Endothelial cell (in vitro differentiated cells): Measurements from ENCODE around the gene SLC2A14. TPM values are rescaled to one million over a fixed set of nuclear protein-coding genes. Genes with fewer than 3 reads are reported as not detected.

Experiments
- DNase-seq: peaks from one replicate; pipeline ENCODE4 v3.0.0; 2021; ENCODE audit warnings: low spot score
- H3K27ac Mint-ChIP-seq: one replicate; pipeline ENCODE4 v1.8.0; 2021; ENCODE audit warnings: mixed read lengths, inconsistent platforms; ENCODE audit not compliant: unreplicated experiment
- H3K27me3 Mint-ChIP-seq: one replicate; pipeline ENCODE4 v1.8.0; 2021; ENCODE audit warnings: mild to moderate bottlenecking, moderate library complexity, mixed read lengths, inconsistent platforms; ENCODE audit not compliant: unreplicated experiment
- H3K36me3 Mint-ChIP-seq: one replicate; pipeline ENCODE4 v1.8.0; 2021; ENCODE audit warnings: mild to moderate bottlenecking, low read depth, mixed read lengths, inconsistent platforms; ENCODE audit not compliant: unreplicated experiment
- H3K4me1 Mint-ChIP-seq: one replicate; pipeline ENCODE4 v1.8.0; 2021; ENCODE audit warnings: mild to moderate bottlenecking, mixed read lengths, inconsistent platforms; ENCODE audit not compliant: unreplicated experiment
- H3K4me3 Mint-ChIP-seq: one replicate; pipeline ENCODE4 v1.8.0; 2021; ENCODE audit warnings: mild to moderate bottlenecking, mixed read lengths, inconsistent platforms; ENCODE audit not compliant: unreplicated experiment
- H3K9me3 Mint-ChIP-seq: one replicate; pipeline ENCODE4 v1.8.0; 2021; ENCODE audit warnings: mixed read lengths, inconsistent platforms; ENCODE audit not compliant: unreplicated experiment
- CTCF ChIP-seq: fragments of 200-600 bp; sonication (generic); IDR thresholded peaks from one replicate; pipeline ENCODE4 v1.5.0; 2021; ENCODE audit warnings: antibody characterized with exemption; ENCODE audit not compliant: unreplicated experiment
- total RNA-seq: library from RNA; stranded (reverse); fragmentation: NEBNext Ultra II Directional; extraction: Animal tissue kit (Norgen Biotek cat#: 25700); gene quantifications from one replicate; pipeline ENCODE4 v1.2.1, GENCODE V29; 2021; ENCODE audit not compliant: unreplicated experiment

SLC2A14 gene
- total RNA-seq, 1 donor from 2014 or later, result 0.64 TPM

DNA sequence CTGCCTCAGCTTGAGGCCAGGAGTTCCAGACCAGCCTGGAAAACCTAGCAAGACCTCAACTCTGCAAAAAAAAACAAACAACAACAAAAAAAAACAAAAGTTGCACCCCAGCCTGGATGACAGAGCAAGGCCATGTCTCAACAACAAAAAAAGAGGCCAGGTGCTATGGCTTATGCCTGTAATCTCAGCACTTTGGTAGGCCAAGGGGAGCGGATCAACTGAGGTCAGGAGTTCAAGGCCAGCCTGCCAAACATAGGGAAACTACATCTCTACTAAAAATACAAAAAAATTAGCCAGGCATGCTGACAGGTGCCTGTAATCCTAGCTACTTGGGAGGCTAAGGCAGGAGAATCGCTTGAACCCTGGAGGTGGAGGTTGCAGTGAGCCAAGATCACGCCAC, 6.5 kb upstream of the SLC2A14 start:
- no peaks in the 10 kb centered on the region for H3K27me3 Mint-ChIP-seq
- no peak for TF ChIP-seq CTCF
- H3K9me3 Mint-ChIP-seq, result no peaks in the 10 kb centered on the region
- no peak overlapping the region for H3K4me3 Mint-ChIP-seq
- no peak for DNase-seq
- no peaks in the 10 kb centered on the region for H3K36me3 Mint-ChIP-seq
- H3K4me1 Mint-ChIP-seq, result no peaks in the 10 kb centered on the region
- no peak overlapping the region for H3K27ac Mint-ChIP-seq

- peaks cover 3% of the 10 kb centered on the region for H3K27me3 Mint-ChIP-seq
- no peaks in the 10 kb centered on the region for H3K4me1 Mint-ChIP-seq
- TF ChIP-seq CTCF, result no peak
- H3K36me3 Mint-ChIP-seq, result no peaks in the 10 kb centered on the region
- H3K4me3 Mint-ChIP-seq, result no peak overlapping the region
- H3K9me3 Mint-ChIP-seq, result no peaks in the 10 kb centered on the region
- H3K27ac Mint-ChIP-seq, result no peak overlapping the region
- DNase-seq, result no peak
These were observed 4.7 kb upstream of the SLC2A14 start for GRCh38 chr12:7877420-7877819.

DNA sequence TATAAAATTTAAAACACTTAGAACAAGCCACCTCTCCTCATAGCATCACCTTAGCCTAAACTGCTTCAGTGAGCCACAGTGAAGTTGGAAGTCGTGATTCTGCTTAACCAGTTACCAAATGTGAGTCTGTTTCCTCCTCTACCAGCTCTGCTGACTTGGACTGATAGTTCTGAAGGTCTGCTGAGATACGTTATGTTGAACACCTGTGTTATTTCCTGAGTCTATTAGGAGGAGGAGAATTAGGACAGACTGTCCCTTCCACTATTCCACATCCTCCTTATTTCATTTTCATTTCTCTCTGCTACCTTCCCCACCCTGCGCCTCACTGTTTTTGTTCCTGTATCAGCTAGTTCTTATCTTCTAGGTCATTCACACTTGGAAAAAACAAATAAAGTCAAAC, 2.4 kb downstream of the SLC2A14 start:
- Mint-ChIP-seq H3K4me3 (no peak overlapping the region), H3K27me3 (peaks cover 3% of the 10 kb centered on the region), H3K36me3 (no peaks in the 10 kb centered on the region), H3K9me3 (no peaks in the 10 kb centered on the region), H3K27ac (no peak overlapping the region), H3K4me1 (peaks cover 7% of the 10 kb centered on the region)
- TF ChIP-seq CTCF, result no peak
- DNase-seq, result no peak

- no peaks in the 10 kb centered on the region for H3K36me3 Mint-ChIP-seq
- TF ChIP-seq CTCF, result no peak
- H3K9me3 Mint-ChIP-seq, result no peaks in the 10 kb centered on the region
- H3K27me3 Mint-ChIP-seq, result peaks cover 3% of the 10 kb centered on the region
- DNase-seq, result no peak
- H3K4me1 Mint-ChIP-seq, result peaks cover 7% of the 10 kb centered on the region
- no peak overlapping the region for H3K27ac Mint-ChIP-seq
- H3K4me3 Mint-ChIP-seq, result no peak overlapping the region
These were observed 3.6 kb downstream of the SLC2A14 start for GRCh38 chr12:7869137-7869536.

DNA sequence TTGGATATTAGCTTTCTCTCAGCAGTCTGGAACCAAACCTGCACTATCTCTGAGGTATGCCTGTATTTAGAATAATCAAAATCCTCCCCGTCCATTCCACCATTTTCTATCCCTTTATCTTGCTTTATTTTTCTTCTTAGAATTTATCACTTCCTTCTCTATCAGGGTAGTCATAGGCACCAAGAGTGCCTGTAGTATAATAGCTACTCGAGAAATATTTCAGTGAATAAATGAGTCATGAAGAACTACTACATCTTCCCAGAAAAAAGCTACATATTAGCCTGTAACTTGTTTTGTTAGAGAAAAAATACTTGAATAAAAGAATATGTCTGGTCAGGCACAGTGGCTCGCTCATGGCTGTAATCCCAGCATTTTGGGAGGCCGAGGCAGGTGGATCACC, 4.3 kb downstream of the SLC2A14 start:
- no peak for TF ChIP-seq CTCF
- H3K36me3 Mint-ChIP-seq, result no peaks in the 10 kb centered on the region
- peaks cover 7% of the 10 kb centered on the region for H3K4me1 Mint-ChIP-seq
- H3K9me3 Mint-ChIP-seq, result no peaks in the 10 kb centered on the region
- DNase-seq, result no peak
- no peak overlapping the region for H3K4me3 Mint-ChIP-seq
- no peak overlapping the region for H3K27ac Mint-ChIP-seq
- H3K27me3 Mint-ChIP-seq, result no peaks in the 10 kb centered on the region
